ENCODE measurements around the gene DELE1.

GRCh38 chr5:141942185-141942857 lies 18.6 kb downstream of the DELE1 start:
- TF ChIP-seq, protein P1, sequence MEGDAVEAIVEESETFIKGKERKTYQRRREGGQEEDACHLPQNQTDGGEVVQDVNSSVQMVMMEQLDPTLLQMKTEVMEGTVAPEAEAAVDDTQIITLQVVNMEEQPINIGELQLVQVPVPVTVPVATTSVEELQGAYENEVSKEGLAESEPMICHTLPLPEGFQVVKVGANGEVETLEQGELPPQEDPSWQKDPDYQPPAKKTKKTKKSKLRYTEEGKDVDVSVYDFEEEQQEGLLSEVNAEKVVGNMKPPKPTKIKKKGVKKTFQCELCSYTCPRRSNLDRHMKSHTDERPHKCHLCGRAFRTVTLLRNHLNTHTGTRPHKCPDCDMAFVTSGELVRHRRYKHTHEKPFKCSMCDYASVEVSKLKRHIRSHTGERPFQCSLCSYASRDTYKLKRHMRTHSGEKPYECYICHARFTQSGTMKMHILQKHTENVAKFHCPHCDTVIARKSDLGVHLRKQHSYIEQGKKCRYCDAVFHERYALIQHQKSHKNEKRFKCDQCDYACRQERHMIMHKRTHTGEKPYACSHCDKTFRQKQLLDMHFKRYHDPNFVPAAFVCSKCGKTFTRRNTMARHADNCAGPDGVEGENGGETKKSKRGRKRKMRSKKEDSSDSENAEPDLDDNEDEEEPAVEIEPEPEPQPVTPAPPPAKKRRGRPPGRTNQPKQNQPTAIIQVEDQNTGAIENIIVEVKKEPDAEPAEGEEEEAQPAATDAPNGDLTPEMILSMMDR (IDR thresholded peaks at IDR 0.05; ENCODE audit: poor library complexity, severe bottlenecking): no peak
- TF ChIP-seq EZH2 (IDR thresholded peaks at IDR 0.05; ENCODE audit: borderline replicate concordance, insufficient read depth, low read length, poor library complexity, severe bottlenecking) (no peak), POLR2AphosphoS5 (IDR thresholded peaks at IDR 0.05) (no peak)
- TF ChIP-seq, protein P2, sequence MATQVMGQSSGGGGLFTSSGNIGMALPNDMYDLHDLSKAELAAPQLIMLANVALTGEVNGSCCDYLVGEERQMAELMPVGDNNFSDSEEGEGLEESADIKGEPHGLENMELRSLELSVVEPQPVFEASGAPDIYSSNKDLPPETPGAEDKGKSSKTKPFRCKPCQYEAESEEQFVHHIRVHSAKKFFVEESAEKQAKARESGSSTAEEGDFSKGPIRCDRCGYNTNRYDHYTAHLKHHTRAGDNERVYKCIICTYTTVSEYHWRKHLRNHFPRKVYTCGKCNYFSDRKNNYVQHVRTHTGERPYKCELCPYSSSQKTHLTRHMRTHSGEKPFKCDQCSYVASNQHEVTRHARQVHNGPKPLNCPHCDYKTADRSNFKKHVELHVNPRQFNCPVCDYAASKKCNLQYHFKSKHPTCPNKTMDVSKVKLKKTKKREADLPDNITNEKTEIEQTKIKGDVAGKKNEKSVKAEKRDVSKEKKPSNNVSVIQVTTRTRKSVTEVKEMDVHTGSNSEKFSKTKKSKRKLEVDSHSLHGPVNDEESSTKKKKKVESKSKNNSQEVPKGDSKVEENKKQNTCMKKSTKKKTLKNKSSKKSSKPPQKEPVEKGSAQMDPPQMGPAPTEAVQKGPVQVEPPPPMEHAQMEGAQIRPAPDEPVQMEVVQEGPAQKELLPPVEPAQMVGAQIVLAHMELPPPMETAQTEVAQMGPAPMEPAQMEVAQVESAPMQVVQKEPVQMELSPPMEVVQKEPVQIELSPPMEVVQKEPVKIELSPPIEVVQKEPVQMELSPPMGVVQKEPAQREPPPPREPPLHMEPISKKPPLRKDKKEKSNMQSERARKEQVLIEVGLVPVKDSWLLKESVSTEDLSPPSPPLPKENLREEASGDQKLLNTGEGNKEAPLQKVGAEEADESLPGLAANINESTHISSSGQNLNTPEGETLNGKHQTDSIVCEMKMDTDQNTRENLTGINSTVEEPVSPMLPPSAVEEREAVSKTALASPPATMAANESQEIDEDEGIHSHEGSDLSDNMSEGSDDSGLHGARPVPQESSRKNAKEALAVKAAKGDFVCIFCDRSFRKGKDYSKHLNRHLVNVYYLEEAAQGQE (IDR thresholded peaks at IDR 0.05; ENCODE audit: borderline replicate concordance): no peak

Measured in neural cell (in vitro differentiated cells).